CD4-positive, alpha-beta T cell treated with Interleukin-12 subunit alpha and Interleukin-12 subunit beta, for 1 hour (primary cell): ENCODE data around the gene FBXO45.
"Not testable (repeated sequence)": the region's sequence is repeated elsewhere in the genome, so short reads cannot be mapped to it uniquely, and the experiment has no call there.

Experiments used
- DNase-seq: peaks from one replicate; pipeline ENCODE4 v3.0.0-alpha.2; 2020

Gene FBXO45

GRCh38 chr3:196568246-196569002 is at the start of gene FBXO45, which contains the start of gene WDR53:
TSS of gene FBXO45 (plus strand) at chr3:196568660. CDS start at chr3:196568985, 325 bp downstream.
TSS of gene WDR53 (minus strand) at chr3:196568554. CDS start at chr3:196561475, 7,079 bp downstream.
- peak; percentile 97 for DNase-seq

GRCh38 chr3:196518966-196519717 is 49.3 kb upstream of the FBXO45 start:
- DNase-seq, result peak; percentile 67

- DNase-seq, result no peak
These were observed 48.8 kb upstream of the FBXO45 start for GRCh38 chr3:196519718-196520082.

GRCh38 chr3:196521291-196521690 is 47.2 kb upstream of the FBXO45 start:
- not testable (repeated sequence) for DNase-seq

- no peak for DNase-seq
These were observed 44.6 kb upstream of the FBXO45 start for GRCh38 chr3:196523841-196524240.

GRCh38 chr3:196524527-196524926 is 43.9 kb upstream of the FBXO45 start:
- no peak for DNase-seq

GRCh38 chr3:196525141-196525540 is 43.3 kb upstream of the FBXO45 start:
- DNase-seq, result no peak

GRCh38 chr3:196528639-196529233 is 39.7 kb upstream of the FBXO45 start:
- peak; percentile 78 for DNase-seq

GRCh38 chr3:196531418-196531817 is 37.0 kb upstream of the FBXO45 start:
- no peak for DNase-seq

- no peak for DNase-seq
These were observed 35.2 kb upstream of the FBXO45 start for GRCh38 chr3:196533260-196533681.

- DNase-seq, result peak; percentile 65
These were observed 31.0 kb upstream of the FBXO45 start for GRCh38 chr3:196537319-196537984.

GRCh38 chr3:196541684-196542445 is 26.6 kb upstream of the FBXO45 start:
- DNase-seq, result no peak

- no peak for DNase-seq
These were observed 23.9 kb upstream of the FBXO45 start for GRCh38 chr3:196544491-196544992.

GRCh38 chr3:196546537-196546936 is 21.9 kb upstream of the FBXO45 start:
- DNase-seq, result no peak

- no peak for DNase-seq
These were observed 21.4 kb upstream of the FBXO45 start for GRCh38 chr3:196547067-196547466.

- not testable (repeated sequence) for DNase-seq
These were observed 19.1 kb upstream of the FBXO45 start for GRCh38 chr3:196549312-196549711.

- not testable (repeated sequence) for DNase-seq
These were observed 18.3 kb upstream of the FBXO45 start for GRCh38 chr3:196550172-196550571.

- no peak for DNase-seq
These were observed 16.2 kb upstream of the FBXO45 start for GRCh38 chr3:196552253-196552652.

GRCh38 chr3:196553551-196553950 is 14.9 kb upstream of the FBXO45 start:
- no peak for DNase-seq

GRCh38 chr3:196554205-196554604 is 14.3 kb upstream of the FBXO45 start:
- no peak for DNase-seq

- no peak for DNase-seq
These were observed 13.2 kb upstream of the FBXO45 start for GRCh38 chr3:196555295-196555694.

- no peak for DNase-seq
These were observed 11.2 kb upstream of the FBXO45 start for GRCh38 chr3:196557236-196557635.
